Measurements from ENCODE around the gene MYOT. TPM values are rescaled to one million over a fixed set of nuclear protein-coding genes. Genes with fewer than 3 reads are reported as not detected.

MYOT gene
- total RNA-seq, 1 experiment from 2014 or later, result not detected

- intact Hi-C loops (cut with micrococcal nuclease), result no loop called here
- no peaks in the 10 kb centered on the region for H4K20me1 ChIP-seq (ENCODE audit: low read length)
- ChIA-PET POLR2A (ENCODE audit: unreplicated experiment) (no interaction called here), CTCF (no interaction called here)
- no peaks in the 10 kb centered on the region for H3K9me2 ChIP-seq (replicated peaks; ENCODE audit: low read length)
- no peak overlapping the region for H3K4me2 ChIP-seq (ENCODE audit: low read length)
- no peaks in the 10 kb centered on the region for H3K27me3 ChIP-seq (ENCODE audit: low read length)
- no peak overlapping the region for H3K27ac ChIP-seq (ENCODE audit: low read length)
- no peaks in the 10 kb centered on the region for H3K36me3 ChIP-seq (ENCODE audit: low read depth, low read length)
- peaks cover 27% of the 10 kb centered on the region for H3K4me1 ChIP-seq (ENCODE audit: insufficient read depth, low read length)
- H3K9ac ChIP-seq (ENCODE audit: low read length), result no peak overlapping the region
- H3F3A ChIP-seq (ENCODE audit: low read length, unreplicated experiment), result no peaks in the 10 kb centered on the region
- no TSS peak for BruUV-seq (replicated peaks)
- no peak overlapping the region for H3K4me3 ChIP-seq (ENCODE audit: low read length)
- H3K79me2 ChIP-seq (ENCODE audit: low read length), result no peaks in the 10 kb centered on the region
- DNase-seq (no peak), ATAC-seq (no peak)
- H3K9me3 ChIP-seq (ENCODE audit: low read length), result no peaks in the 10 kb centered on the region
- TF ChIP-seq CTCF (conservative IDR thresholded peaks at IDR 0.05; ENCODE audit: low read depth, low read length) (no peak), EZH2phosphoT487 (IDR thresholded peaks at IDR 0.05; ENCODE audit: borderline replicate concordance, low read length) (no peak), EZH2 (IDR thresholded peaks at IDR 0.05; ENCODE audit: low read length, unreplicated experiment) (no peak)
- H2AFZ ChIP-seq (ENCODE audit: low read length), result no peak overlapping the region
Measured at GRCh38 chr5:137836298-137836697, 31.4 kb upstream of the MYOT start.

GRCh38 chr5:137836997-137837396 lies 30.7 kb upstream of the MYOT start:
- H3K4me3 ChIP-seq (ENCODE audit: low read length), result no peak overlapping the region
- no peaks in the 10 kb centered on the region for H3K27me3 ChIP-seq (ENCODE audit: low read length)
- H3F3A ChIP-seq (ENCODE audit: low read length, unreplicated experiment), result no peaks in the 10 kb centered on the region
- H3K4me2 ChIP-seq (ENCODE audit: low read length), result no peak overlapping the region
- no peaks in the 10 kb centered on the region for H4K20me1 ChIP-seq (ENCODE audit: low read length)
- intact Hi-C loops (cut with micrococcal nuclease), result no loop called here
- H3K9me3 ChIP-seq (ENCODE audit: low read length), result no peaks in the 10 kb centered on the region
- H3K36me3 ChIP-seq (ENCODE audit: low read depth, low read length), result no peaks in the 10 kb centered on the region
- peaks cover 27% of the 10 kb centered on the region for H3K4me1 ChIP-seq (ENCODE audit: insufficient read depth, low read length)
- no peak overlapping the region for H3K27ac ChIP-seq (ENCODE audit: low read length)
- no peaks in the 10 kb centered on the region for H3K79me2 ChIP-seq (ENCODE audit: low read length)
- TF ChIP-seq CTCF (conservative IDR thresholded peaks at IDR 0.05; ENCODE audit: low read depth, low read length) (no peak), EZH2phosphoT487 (IDR thresholded peaks at IDR 0.05; ENCODE audit: borderline replicate concordance, low read length) (no peak), EZH2 (IDR thresholded peaks at IDR 0.05; ENCODE audit: low read length, unreplicated experiment) (no peak)
- no peaks in the 10 kb centered on the region for H3K9me2 ChIP-seq (replicated peaks; ENCODE audit: low read length)
- no peak for DNase-seq
- H3K9ac ChIP-seq (ENCODE audit: low read length), result no peak overlapping the region
- ATAC-seq, result no peak
- ChIA-PET POLR2A (ENCODE audit: unreplicated experiment) (no interaction called here), CTCF (no interaction called here)
- H2AFZ ChIP-seq (ENCODE audit: low read length), result no peak overlapping the region
- BruUV-seq (replicated peaks), result no TSS peak

- no peaks in the 10 kb centered on the region for H4K20me1 ChIP-seq (ENCODE audit: low read length)
- no peak overlapping the region for H3K9ac ChIP-seq (ENCODE audit: low read length)
- POLR2A ChIA-PET (ENCODE audit: unreplicated experiment), result no interaction called here
- no peaks in the 10 kb centered on the region for H3K27me3 ChIP-seq (ENCODE audit: low read length)
- no peak overlapping the region for H3K27ac ChIP-seq (ENCODE audit: low read length)
- H2AFZ ChIP-seq (ENCODE audit: low read length), result no peak overlapping the region
- no peaks in the 10 kb centered on the region for H3K36me3 ChIP-seq (ENCODE audit: low read depth, low read length)
- DNase-seq, result no peak
- no TSS peak for BruUV-seq (replicated peaks)
- CTCF ChIA-PET, result no interaction called here
- no peaks in the 10 kb centered on the region for H3F3A ChIP-seq (ENCODE audit: low read length, unreplicated experiment)
- no peak overlapping the region for H3K4me3 ChIP-seq (ENCODE audit: low read length)
- TF ChIP-seq EZH2 (IDR thresholded peaks at IDR 0.05; ENCODE audit: low read length, unreplicated experiment) (no peak), EZH2phosphoT487 (IDR thresholded peaks at IDR 0.05; ENCODE audit: borderline replicate concordance, low read length) (no peak), CTCF (conservative IDR thresholded peaks at IDR 0.05; ENCODE audit: low read depth, low read length) (no peak)
- peaks cover 23% of the 10 kb centered on the region for H3K4me1 ChIP-seq (ENCODE audit: insufficient read depth, low read length)
- no peaks in the 10 kb centered on the region for H3K9me2 ChIP-seq (replicated peaks; ENCODE audit: low read length)
- intact Hi-C loops (cut with micrococcal nuclease), result no loop called here
- no peak overlapping the region for H3K4me2 ChIP-seq (ENCODE audit: low read length)
- no peak for ATAC-seq
- H3K9me3 ChIP-seq (ENCODE audit: low read length), result no peaks in the 10 kb centered on the region
- H3K79me2 ChIP-seq (ENCODE audit: low read length), result no peaks in the 10 kb centered on the region
Measured at GRCh38 chr5:137837491-137838394, 29.9 kb upstream of the MYOT start.

Data from PC-3 (cell line).